ENCODE data around the gene DDX1.
"Not testable (repeated sequence)": the region's sequence is repeated elsewhere in the genome, so short reads cannot be mapped to it uniquely, and the experiment has no call there.

DDX1 gene

DNA sequence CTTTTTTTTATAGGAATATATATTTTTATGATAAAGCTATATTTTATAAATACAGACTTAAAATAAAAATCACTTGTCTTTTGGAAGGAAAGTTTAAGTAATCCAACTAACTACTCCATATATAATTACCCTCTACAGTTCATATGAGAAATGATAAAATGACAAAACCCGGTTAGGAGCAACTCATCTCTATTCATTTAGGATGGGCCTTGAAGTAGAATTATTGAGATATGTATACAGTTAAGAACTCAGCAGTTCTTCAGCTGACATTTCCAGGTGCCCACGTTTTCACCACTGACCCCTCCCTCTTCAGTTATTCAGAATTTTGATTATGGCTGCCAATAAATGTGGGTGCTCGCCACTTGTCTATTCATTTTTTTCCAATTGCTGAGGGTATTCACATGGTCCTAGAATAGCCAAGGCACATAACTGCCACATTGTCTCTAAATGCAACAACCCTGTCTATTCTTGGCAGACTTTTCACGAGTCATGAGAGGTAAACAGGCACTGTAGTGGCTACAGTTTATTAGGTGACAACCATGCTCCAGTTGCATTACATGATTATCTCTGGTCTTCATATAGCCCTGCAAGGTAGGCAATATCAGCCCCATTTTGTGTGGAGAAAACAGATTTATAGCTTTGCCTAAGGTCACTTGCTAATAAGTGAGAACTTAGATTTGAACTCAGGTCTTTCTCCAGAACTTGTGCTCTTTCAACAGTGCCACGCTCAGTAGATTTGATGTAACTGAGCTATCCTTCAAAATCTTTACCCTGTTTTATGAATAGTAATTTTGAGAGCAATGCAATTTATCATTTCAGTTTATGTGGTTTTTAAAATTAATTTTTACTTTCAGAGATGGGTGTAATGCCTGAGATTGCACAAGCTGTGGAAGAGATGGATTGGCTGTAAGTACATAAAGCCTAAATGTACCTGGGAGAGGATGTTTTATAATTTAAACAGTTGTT is 2.9 kb downstream of the DDX1 start:
- no peak overlapping the region for H3K27ac ChIP-seq
- DNase-seq (ENCODE audit: low read depth, low spot score) = no peak

DNA sequence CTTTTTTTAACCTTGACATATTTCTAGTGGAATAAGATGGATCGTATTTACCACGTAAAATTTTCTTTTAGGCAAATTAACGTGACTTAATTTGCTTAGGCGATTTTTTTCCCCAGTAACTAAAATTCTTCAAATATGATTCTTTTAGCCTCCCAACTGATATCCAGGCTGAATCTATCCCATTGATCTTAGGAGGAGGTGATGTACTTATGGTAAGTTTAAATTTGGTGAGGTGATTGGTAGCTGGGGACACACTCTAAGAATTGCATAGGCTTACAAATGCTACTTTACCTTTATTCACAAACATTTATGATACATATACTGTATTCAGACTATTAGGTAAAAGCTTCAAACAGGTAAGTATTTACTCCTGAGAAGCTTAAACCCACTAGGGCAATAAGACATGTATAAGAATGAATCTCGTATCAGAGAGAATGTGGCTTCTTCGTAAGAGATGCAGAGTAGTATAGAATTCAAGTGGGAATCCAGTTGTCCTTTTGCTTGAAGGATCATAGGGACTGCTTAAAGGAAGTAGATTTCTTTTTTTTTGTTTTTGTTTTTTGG is 3.8 kb downstream of the DDX1 start:
- no peak for DNase-seq (ENCODE audit: low read depth, low spot score)
- H3K27ac ChIP-seq = no peak overlapping the region

DNA sequence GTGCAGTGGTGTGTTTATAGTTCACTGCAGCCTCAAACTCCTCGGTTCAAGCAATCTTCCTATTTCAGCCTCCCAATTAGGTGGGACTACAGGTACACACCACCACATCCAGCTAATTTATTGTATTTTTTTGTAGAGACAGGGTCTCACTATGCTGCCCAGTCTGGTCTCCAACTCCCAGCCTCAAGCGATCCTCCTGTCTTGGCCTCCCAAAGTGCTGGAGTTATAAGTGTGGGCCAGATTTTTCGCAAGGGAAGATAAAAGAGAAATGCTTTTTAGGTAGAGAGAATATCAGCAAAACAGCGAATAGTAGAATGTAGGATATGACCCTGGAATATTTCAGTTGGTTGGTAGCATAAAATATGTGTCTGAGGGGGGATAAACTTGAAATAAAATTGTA is 4.3 kb downstream of the DDX1 start:
- no peak overlapping the region for H3K27ac ChIP-seq
- DNase-seq (ENCODE audit: low read depth, low spot score) = no peak

DNA sequence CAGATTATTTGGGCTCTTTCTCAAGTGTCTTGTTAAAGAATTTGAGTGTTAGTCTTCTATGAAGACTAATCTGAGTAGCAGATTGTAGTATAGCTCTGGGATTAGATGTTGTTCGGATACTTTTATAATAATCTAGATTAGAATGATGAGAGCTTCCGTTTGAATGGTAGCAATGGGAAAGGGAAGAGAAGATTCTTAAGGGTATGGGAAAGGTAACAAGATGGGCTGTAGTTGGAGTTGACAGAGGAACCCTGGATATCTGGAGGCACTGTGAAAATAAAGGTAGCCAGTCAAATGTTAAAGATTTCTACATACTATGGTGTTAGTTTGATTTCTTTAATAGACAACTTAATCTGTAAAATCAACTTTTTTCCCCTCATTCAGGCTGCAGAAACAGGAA is 4.7 kb downstream of the DDX1 start:
- DNase-seq (ENCODE audit: low read depth, low spot score) = no peak
- H3K27ac ChIP-seq = no peak overlapping the region

DNA sequence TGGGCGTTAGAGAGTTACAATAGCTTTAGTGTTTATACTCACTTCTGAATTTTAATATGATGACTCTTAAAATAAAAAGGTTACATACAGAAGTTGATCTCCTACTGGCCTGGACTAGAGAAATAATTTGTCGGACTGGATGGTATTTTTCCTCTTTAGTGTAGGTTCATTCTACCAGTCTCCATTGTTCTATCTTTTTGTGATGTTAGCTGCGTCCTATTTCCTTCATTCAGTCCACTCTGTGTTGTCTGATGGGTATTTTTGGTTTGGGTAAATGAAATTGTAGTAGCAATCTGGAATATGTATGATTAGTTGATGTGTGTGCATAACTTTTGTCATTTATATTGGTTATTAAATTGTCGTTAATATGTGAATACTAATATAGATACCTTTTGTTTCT is 5.3 kb downstream of the DDX1 start:
- H3K27ac ChIP-seq = no peak overlapping the region
- DNase-seq (ENCODE audit: low read depth, low spot score) = no peak

DNA sequence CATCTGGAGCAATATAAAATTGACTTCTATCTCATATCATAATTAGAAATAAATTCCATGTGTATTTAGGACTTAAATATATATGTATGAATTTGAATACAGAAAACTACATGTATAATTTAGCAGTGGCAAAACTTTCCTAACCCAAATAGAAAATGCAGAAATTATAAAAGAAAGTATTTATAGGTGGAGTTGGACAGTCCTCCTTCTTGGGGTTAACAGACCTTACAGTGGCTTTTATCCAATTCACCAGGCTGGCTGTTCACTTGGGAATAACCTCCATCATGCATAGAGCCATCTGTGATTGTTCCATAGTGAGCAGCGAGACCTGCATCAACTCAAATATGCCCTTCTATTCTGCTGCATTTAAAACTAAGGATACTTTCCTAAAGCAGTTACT is 8.3 kb downstream of the DDX1 start:
- no peak overlapping the region for H3K27ac ChIP-seq
- DNase-seq (ENCODE audit: low read depth, low spot score) = no peak

DNA sequence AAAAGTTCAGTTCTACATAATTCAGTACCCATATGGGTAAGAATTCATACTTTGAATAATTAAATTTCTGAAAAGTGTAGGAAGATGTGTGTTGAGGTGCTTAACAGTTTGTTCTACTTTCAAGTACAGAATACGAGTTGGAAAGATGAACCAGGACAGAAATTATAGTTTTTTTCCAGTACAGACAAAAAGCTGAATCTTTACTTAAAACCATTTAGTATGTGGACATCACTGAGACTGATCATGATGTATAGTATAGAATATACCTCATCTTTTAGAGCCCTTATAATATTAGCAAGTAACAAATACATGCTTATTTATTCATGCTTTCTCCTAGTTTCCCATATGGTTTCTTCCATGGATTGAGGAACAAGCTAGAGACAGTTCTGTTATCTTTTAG is 10.0 kb downstream of the DDX1 start:
- DNase-seq (ENCODE audit: low read depth, low spot score) = no peak
- no peak overlapping the region for H3K27ac ChIP-seq

DNA sequence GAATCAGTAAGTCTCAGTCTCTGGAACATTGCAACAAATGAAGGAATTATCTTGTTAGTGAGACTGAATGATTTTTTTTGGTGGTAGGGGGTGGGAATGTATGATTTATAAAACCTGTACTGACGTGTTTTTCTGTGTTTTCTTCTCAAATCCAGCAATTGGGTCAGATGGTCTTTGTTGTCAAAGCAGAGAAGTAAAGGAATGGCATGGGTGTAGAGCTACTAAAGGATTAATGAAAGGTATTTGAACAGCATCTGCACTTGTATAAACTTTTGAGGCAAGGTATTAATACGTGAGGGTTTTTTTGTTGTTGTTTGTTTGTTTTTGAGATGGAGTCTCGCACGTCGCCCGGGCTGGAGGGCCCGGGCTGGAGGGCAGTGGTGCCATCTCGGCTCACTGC is 10.7 kb downstream of the DDX1 start:
- no peak for DNase-seq (ENCODE audit: low read depth, low spot score)
- no peak overlapping the region for H3K27ac ChIP-seq

DNA sequence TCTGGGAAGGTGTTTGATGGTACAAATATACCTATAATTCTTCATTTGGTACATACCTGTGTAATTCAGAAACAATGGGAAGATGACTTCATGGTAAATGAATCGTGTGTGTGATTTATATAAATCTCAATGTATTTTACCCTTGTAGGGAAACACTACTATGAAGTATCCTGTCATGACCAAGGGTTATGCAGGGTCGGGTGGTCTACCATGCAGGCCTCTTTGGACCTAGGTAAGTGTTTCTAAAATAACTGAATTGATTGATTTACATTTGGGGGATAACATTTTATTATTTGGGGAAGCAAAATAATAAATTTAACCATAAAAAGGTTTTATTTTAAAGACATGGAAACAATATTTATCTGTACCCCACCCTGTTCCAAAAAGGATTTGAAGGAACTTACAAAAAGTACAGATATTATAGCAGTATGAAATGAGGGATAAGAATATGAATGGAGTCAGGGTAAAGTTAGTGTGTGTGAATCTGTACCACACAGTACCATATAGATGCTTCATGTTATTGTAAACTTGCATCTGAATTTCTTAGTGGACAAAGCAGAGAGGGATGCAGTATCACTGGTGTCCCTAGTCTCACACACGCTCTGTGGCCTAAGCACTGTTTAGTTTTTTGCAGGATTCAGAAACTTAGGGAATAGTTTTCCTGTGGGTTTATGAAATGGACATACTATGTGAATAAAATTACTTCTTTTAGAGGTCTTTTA is 11.5 kb downstream of the DDX1 start:
- no peak overlapping the region for H3K27ac ChIP-seq

DNA sequence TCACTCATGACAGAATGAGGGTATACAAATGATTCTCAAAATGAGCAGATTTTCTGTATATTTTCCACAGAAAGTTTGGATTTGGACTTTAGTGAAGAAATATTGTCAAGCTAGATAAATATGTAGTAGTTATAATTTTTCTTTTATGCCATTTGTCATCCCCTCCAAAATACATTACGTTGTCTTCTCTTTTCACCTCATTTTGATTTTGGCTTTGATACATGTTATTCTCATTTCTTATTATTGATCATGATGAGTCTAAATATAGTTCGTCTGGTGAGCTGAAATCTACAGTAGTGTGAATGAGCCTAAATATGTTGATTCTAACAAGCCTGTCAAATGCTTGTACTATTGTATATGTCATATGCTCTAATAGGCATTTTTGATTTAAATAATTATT is 12.3 kb downstream of the DDX1 start:
- no peak overlapping the region for H3K27ac ChIP-seq
- DNase-seq (ENCODE audit: low read depth, low spot score) = no peak

More for the DNA sequence above, 11.5 kb downstream of the DDX1 start:
- DNase-seq (ENCODE audit: low read depth, low spot score) = no peak

DNA sequence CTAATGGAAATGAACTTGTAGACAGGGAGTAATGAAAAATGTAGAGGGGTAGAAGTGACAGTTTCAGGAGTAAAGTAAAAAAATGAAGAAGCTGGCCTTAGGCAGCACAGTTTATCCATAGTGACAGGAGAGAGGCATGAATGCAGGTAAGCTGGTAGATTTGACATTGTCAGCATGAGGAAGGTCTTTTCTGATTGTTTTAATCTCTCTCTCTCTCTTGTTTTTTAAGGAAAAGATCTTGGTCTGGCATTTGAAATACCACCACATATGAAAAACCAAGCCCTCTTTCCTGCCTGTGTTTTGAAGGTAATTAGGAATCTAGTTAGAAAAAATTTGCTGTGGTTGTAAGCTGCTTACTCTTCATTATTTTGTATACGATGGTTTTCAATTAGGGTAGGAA is 14.1 kb downstream of the DDX1 start:
- DNase-seq (ENCODE audit: low read depth, low spot score) = no peak
- H3K27ac ChIP-seq = no peak overlapping the region

DNA sequence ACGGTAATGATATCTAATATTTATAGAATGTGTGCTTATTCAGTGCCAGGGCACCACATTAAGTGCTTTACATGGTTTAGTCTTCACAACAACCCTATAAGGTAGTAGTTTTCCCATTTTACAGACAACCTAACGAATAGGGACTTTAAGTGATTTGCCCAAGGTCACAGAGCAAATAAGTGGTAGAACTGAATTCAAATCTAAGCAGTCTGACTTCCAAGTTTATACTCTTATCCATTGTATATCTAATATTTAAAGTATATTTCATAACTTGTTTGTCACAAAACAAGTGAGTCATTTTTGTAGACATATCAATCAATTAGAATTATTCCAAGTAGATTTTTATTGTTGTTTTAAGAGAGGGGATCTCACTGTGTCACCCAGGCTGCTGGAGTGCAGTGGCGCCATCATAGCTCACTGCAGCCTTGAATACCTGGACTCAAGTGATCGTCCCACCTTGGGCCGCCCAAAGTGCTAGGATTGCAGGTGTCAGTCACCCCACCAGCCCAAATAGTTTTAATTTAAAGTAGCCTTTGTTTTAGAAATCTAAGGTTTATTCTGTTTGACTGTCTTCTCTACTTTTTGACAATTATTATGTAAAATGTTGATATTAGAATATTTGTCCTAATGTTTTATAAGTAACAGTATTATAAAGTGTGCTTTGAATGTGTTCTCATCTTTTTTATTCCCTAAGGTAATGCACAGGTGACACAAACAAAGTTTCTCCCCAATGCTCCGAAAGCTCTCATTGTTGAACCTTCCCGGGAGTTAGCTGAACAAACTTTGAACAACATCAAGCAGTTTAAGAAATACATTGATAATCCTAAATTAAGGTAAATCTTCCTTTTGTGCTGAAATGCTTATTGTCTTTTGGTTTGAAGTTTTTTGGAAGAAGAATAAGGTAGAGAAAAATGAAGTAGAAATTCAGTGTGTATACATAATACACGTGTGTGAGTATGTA is 15.1 kb downstream of the DDX1 start:
- DNase-seq (ENCODE audit: low read depth, low spot score) = no peak
- H3K27ac ChIP-seq = no peak overlapping the region

DNA sequence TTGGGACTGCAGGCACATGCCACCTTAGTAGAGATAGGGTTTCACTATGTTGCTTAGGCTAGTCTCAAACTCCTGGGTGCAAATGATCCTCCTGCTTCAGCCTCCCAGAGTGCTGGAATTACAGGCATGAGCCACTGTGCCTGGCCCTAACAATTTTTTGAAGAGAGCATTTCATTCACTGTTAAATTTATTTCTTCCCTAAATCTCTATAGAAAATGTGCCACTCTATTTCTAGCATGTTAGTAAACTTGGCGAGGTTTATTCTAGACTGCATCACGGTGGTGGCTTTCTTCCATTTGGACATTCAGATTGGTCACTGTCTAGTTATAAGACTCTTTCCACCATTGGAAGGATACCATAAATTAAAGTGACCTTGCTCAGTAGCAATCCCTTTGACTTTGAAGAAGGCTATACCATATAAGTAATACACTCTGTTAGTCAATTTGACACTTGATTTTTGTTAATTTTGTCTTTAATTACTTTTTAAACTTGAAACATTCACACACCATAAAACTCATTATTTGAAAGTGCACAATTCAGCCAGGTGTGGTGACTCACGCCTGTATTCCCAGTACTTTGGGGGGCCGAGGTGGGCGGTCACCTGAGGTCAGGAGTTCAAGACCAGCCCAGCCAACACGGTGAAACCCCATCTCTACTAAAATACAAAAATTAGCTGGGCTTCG is 16.2 kb downstream of the DDX1 start:
- no peak overlapping the region for H3K27ac ChIP-seq
- no peak for DNase-seq (ENCODE audit: low read depth, low spot score)

DNA sequence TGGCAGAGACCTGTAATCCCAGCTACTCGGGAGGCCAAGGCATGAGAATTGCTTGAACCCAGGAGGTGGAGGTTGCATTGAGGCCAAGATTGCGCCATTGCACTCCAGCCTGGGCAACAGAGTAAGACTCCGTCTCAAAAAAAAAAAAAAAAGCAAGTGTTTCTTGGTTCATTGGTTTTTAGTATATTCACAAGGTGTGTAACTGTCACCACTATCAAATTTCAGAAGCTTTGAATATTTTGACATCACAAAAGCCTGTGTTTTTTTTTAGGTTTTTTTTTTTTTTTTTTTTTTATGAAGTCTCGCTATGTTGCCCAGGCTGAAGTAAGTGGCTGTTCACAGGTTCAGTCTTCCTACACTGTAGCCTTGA is 16.7 kb downstream of the DDX1 start:
- H3K27ac ChIP-seq = no peak overlapping the region
- DNase-seq (ENCODE audit: low read depth, low spot score) = no peak

DNA sequence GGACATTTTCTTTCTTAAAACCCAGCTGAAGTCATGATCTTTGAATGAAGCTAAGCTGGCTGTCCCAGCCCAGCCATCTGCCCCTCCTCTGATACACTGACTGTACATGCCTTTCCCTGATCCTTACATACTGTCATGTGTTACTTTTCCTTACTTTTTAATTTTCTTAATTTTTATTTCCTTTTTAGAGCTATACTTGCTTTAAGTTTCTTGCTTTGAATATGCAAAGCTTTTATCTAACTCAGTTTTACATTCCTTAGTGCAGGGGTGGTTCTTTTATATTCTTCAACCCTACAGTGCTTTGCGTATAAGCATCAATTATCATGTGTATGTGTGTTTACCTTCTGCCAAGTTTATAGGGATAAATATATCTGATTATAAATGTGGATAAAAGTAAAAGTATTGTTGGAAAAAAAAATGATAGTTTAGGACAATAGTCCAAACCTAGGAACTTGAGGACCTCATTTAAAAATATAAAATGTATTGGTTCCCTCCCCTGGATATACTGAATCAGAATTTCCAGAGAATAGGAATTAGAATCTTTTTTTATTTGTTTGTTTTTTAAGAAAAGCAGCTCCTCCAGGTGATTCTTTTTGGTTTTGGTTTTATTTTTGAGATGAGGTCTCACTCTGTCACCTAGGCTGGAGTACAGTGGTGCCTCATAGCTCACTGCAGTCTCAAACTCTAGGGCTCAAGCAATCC is 17.8 kb downstream of the DDX1 start:
- DNase-seq (ENCODE audit: low read depth, low spot score) = no peak
- no peak overlapping the region for H3K27ac ChIP-seq

DNA sequence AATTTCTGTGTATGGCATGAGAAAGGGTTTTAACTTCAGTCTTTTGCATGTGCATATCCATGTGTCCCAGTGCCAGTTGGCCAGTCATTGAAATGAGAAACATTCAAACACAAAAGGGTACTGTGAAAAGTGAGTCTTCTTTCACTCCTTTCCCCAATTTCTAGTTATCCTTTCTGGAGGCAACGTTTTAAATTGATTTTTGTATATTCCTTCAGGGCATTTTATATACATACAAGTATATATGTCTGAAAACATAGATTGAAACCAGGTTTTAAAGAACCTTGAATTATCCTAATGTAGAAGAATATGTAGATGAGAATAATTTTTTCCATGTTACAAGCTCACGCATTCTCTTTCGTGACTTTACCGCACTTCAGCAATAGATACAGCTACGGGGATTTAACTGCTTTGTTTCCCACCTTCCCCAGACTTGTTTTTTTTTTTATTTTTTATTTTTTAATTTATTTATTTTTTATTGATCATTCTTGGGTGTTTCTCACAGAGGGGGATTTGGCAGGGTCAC is 18.8 kb downstream of the DDX1 start:
- no peak for DNase-seq (ENCODE audit: low read depth, low spot score)

DNA sequence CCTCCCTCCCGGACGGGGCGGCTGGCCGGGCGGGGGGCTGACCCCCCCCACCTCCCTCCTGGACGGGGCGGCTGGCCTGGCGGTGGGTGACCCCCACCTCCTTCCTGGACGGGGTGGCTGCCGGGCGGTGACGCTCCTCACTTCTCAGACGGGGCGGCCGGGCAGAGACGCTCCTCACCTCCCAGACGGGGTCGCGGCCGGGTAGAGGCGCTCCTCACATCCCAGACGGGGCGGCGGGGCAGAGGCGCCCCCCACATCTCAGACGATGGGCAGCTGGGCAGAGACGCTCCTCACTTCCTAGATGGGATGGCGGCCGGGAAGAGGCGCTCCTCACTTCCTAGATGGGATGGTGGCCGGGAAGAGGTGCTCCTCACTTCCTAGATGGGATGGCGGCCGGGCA is 20.4 kb downstream of the DDX1 start:
- not testable (repeated sequence) for H3K27ac ChIP-seq; DNase-seq (ENCODE audit: low read depth, low spot score)

More for the DNA sequence above, 18.8 kb downstream of the DDX1 start:
- no peak overlapping the region for H3K27ac ChIP-seq

DNA sequence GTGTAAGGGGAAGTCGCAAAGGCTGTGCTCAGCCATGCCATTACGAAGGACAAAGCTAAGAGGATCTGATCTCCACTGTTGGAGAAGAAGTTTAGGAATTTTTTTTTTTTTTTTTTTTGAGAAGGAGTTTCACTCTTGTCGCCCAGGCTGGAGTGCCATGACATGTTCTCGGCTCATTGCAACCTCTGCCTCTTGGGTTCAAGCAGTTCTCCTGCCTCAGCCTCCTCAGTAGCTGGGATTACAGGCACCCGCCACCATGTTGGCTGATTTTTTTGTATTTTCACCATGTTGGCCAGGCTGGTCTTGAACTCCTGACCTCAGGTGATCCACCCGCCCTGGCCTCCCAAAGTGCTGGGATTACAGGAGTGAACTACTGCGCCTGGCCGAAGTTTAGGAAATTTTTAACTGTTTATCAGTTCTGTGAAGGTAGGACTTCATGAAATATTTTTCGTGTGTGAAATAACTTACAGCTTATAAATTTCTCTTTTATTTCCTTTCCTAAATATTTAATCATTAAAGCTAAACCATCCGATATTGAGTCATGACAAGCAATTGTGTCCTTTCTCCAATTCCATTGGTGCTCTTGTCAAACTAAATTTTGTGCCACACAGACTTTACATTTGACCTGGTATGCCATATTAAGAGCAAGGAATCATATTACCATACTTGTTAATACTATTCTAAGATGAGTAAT is 22.2 kb downstream of the DDX1 start:
- H3K27ac ChIP-seq = no peak overlapping the region
- no peak for DNase-seq (ENCODE audit: low read depth, low spot score)
